ENCODE measurements around the gene ATP1A4.

The ATP1A4 gene

DNA sequence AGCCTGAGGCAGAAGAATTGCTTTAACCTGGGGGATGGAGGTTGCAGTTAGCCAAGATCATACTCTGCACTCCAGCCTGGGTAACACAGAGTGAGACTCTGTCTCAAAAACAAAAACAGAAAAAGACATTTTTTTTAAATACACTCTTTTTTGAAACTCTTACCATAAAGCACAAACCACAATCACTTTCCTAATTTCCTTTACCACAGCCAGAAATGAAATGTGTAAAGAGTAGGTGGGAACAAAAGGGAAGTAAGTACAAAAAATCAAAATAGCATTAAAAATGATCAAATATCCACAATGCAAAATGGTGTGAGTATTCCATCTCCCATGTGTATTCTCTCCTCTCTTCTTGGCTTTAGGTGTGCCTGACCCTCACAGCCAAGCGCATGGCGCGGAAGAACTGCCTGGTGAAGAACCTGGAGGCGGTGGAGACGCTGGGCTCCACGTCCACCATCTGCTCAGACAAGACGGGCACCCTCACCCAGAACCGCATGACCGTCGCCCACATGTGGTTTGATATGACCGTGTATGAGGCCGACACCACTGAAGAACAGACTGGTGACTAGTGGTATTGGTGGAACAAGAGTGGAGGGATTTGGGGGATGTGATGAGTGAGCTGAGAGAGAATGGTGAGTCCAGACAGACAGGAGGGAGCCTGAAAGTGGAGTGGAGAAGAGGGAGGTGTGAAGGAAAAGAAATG, 14.9 kb downstream of the ATP1A4 start:
- Mint-ChIP-seq H3K27me3 (ENCODE audit: low read depth) (peaks cover 19% of the 10 kb centered on the region), H3K9me3 (no peaks in the 10 kb centered on the region), H3K4me3 (no peak overlapping the region), H3K4me1 (peaks cover 30% of the 10 kb centered on the region), H3K27ac (peak overlapping the region in 1 of 3 experiments; percentile 1), H3K36me3 (ENCODE audit: low read depth) (no peaks in the 10 kb centered on the region)
- TF ChIP-seq, protein P1, sequence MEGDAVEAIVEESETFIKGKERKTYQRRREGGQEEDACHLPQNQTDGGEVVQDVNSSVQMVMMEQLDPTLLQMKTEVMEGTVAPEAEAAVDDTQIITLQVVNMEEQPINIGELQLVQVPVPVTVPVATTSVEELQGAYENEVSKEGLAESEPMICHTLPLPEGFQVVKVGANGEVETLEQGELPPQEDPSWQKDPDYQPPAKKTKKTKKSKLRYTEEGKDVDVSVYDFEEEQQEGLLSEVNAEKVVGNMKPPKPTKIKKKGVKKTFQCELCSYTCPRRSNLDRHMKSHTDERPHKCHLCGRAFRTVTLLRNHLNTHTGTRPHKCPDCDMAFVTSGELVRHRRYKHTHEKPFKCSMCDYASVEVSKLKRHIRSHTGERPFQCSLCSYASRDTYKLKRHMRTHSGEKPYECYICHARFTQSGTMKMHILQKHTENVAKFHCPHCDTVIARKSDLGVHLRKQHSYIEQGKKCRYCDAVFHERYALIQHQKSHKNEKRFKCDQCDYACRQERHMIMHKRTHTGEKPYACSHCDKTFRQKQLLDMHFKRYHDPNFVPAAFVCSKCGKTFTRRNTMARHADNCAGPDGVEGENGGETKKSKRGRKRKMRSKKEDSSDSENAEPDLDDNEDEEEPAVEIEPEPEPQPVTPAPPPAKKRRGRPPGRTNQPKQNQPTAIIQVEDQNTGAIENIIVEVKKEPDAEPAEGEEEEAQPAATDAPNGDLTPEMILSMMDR (IDR thresholded peaks at IDR 0.05; ENCODE audit: unreplicated experiment in 3 of 3) = no peak

DNA sequence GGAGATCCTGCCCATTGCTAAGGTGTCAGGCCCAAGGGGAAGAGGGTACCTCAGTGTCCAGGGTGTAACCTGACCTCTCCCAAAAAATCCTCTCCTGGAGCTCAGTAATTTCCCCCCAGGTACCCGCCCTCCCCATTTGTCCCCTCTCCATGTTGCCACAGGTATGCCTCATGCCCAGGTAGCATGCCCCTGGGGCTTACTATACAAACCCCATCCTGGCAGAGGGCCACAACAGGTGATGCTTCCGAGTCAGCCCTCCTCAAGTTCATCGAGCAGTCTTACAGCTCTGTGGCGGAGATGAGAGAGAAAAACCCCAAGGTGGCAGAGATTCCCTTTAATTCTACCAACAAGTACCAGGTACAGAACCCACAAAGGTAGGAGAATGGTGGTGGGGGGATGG, 15.7 kb downstream of the ATP1A4 start:
- TF ChIP-seq, protein P1 (IDR thresholded peaks at IDR 0.05; ENCODE audit: unreplicated experiment in 3 of 3) = no peak

DNA sequence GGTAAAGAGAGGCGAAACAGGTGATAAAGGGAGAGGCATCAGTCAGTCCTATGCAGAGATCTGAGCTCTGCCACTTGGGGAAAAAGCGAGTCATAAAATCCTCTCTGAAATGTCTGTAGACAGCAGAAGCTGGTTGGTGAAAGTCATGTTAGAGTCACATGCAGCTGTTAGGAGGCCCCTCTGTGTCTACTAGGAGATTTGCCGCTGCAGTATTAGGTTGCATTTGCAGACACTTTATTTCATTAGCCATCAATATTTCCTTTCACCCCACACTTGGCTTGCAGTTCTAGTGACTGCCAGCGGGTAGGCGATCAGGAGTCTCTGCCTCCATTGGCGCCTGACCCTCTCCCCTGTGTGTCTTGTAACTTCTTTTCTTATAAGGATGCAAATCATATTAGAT, 16.2 kb downstream of the ATP1A4 start:
- H3K36me3 Mint-ChIP-seq (ENCODE audit: low read depth) = no peaks in the 10 kb centered on the region
- H3K27me3 Mint-ChIP-seq (ENCODE audit: low read depth) = peaks cover 20% of the 10 kb centered on the region
- TF ChIP-seq, protein P1 (IDR thresholded peaks at IDR 0.05; ENCODE audit: unreplicated experiment in 3 of 3) = no peak
- no peaks in the 10 kb centered on the region for H3K9me3 Mint-ChIP-seq
- peak overlapping the region; percentile 18 to 59 (median 50) for H3K27ac Mint-ChIP-seq
- no peak overlapping the region for H3K4me3 Mint-ChIP-seq
- peaks cover 30% of the 10 kb centered on the region for H3K4me1 Mint-ChIP-seq

More for the DNA sequence above, 15.7 kb downstream of the ATP1A4 start:
- Mint-ChIP-seq H3K4me3 (no peak overlapping the region), H3K27me3 (ENCODE audit: low read depth) (peaks cover 20% of the 10 kb centered on the region), H3K4me1 (peaks cover 30% of the 10 kb centered on the region), H3K9me3 (no peaks in the 10 kb centered on the region), H3K27ac (peak overlapping the region in 2 of 3 experiments; percentile 43 to 50), H3K36me3 (ENCODE audit: low read depth) (no peaks in the 10 kb centered on the region)

DNA sequence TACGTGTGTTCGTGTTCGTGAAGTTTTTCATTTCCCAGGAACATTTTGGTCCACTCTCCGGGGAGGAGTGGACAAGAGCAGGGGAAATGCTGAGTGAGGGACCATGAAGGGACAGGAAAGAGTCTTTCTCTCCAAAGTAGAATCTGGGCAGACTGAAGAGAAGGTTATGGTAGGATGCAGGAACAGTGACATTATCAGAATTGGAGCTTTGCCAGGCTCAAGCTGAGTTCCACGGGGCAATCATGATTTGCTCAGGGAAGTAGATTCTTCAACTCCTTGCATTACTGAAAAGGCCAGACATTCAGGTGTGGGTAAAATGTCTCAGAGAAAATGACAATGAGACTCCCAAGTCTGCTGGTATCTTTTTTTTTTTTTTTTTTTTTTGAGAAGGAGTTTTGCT, 16.6 kb downstream of the ATP1A4 start:
- Mint-ChIP-seq H3K36me3 (ENCODE audit: low read depth) (no peaks in the 10 kb centered on the region), H3K4me1 (peaks cover 30% of the 10 kb centered on the region), H3K4me3 (no peak overlapping the region), H3K9me3 (no peaks in the 10 kb centered on the region), H3K27ac (peak overlapping the region; percentile 18 to 59 (median 34)), H3K27me3 (ENCODE audit: low read depth) (peaks cover 20% of the 10 kb centered on the region)
- TF ChIP-seq, protein P1 (IDR thresholded peaks at IDR 0.05; ENCODE audit: unreplicated experiment in 3 of 3) = no peak

DNA sequence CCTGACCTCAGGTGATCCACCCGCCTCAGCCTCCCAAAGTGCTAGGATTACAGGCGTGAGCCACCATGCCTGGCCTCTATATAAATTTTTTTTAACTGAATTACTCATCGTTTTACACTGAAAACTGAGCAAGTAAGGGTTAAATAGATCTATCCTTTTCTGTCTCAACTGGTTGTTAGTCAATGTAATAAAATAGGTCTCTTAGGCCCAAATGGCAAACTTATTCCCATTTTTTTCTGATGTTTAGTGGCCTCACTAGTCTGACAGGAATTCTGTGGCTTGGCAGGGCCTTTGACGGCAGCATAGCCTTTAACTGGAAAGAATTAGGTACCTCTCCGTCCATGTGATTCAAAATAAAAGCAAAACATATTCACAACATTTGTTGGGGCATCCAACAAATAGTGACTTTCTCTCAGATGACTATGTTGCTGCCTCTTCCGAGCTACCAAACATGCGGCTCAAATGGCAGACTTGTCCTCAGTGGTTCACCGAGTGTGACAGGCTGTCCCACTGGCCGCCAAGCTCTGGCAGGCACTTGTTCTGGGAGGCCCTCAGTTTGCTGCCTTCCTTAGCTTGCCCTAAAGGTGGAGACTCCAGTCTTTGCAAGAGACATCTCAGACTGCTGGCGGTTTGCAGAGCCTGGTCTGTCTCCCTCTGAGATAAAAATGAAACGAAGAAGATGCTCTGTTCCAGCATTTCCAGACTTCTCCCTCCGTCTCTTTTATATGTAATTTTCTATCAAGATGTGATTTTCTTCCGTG, 17.4 kb downstream of the ATP1A4 start:
- H3K27me3 Mint-ChIP-seq (ENCODE audit: low read depth) = peaks cover 16% of the 10 kb centered on the region
- TF ChIP-seq, protein P1 (IDR thresholded peaks at IDR 0.05; ENCODE audit: unreplicated experiment in 3 of 3) = no peak
- H3K4me3 Mint-ChIP-seq = peak overlapping the region in 1 of 3 experiments; percentile 7
- H3K27ac Mint-ChIP-seq = peak overlapping the region; percentile 58 to 82 (median 82)
- peaks cover 30% of the 10 kb centered on the region for H3K4me1 Mint-ChIP-seq
- no peaks in the 10 kb centered on the region for H3K36me3 Mint-ChIP-seq (ENCODE audit: low read depth)
- H3K9me3 Mint-ChIP-seq = no peaks in the 10 kb centered on the region

Measured in nephron (organoid).